H1 (cell line): ENCODE measurements around the gene CDCA4.

Experiments
- POLR2A ChIP-seq, 2 experiments: IDR thresholded peaks; 1 replicate in 1 of 2; 2 replicates in 1 of 2; pipeline ENCODE4 v1.6.1; 2011; ENCODE audit warnings: low read depth in 2 of 2, low read length in 2 of 2, mild to moderate bottlenecking in 2 of 2; ENCODE audit errors: control extremely low read depth in 1 of 2
- TAF1 ChIP-seq: IDR thresholded peaks from 2 replicates; pipeline ENCODE4 v1.6.1; 2011; ENCODE audit warnings: mild to moderate bottlenecking, low read depth, low read length
- TF ChIP-seq, protein P1 (sequence below), 3 experiments: IDR thresholded peaks; 1 replicate in 2 of 3; 2 replicates in 1 of 3; pipeline versions ENCODE4 v1.5.1 to v1.6.1; 2011; ENCODE audit warnings: low read length in 3 of 3, mild to moderate bottlenecking in 3 of 3, inconsistent platforms in 2 of 3, low read depth in 1 of 3, moderate library complexity in 1 of 3; ENCODE audit not compliant: insufficient read depth in 1 of 3; ENCODE audit errors: control extremely low read depth in 1 of 3

DNA sequence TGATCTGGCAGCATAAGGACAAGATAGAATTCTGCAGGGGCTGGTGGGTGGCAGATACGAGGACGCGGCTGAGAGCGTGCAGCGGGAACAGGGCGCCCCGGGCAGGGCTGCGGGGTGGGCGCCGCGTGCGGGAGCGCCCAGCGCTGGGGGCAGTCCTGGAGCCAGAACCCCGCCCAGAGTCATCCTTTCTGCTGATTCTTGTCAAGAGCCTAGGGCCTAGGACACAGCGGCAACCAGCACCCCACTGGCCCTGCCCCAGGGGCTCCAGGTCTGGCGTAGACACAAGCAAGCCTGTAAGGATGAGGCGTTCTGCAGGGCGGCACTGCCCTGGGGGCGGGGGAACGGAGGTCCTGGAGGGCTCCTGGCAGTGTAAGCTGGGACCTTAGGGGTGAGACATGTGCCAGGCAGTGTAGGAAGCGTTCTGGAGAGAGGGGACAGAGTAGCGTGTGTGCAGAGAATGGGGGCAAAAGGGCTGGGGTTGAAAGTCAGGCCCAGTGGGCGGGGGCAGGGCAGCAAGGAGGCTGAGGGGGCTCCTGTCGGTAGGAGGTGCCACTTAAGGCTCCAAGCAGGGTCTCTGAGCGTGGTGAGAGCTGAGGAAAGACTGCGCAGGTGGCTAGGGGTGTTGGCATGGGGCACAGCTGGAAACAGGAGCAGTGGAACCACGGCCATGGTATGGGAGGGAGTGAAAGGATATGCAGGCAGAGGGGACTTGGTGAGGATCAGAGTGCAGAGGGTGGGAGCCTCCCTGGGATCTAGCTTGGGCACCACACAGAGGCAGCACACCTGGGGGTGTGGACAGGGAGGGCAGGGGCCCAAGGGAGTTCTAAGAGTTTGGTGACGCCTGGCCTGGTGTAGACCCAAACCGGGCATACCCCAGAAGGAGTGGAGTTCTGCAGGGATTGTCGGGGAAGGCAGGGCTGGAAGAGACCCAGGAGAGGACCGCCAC lies 41.9 kb downstream of the CDCA4 start:
- TF ChIP-seq POLR2A (IDR thresholded peaks at IDR 0.05; ENCODE audit: control extremely low read depth in 1 of 2, low read depth in 2 of 2, low read length in 2 of 2) (no peak), TAF1 (no peak)
- TF ChIP-seq, protein P1, sequence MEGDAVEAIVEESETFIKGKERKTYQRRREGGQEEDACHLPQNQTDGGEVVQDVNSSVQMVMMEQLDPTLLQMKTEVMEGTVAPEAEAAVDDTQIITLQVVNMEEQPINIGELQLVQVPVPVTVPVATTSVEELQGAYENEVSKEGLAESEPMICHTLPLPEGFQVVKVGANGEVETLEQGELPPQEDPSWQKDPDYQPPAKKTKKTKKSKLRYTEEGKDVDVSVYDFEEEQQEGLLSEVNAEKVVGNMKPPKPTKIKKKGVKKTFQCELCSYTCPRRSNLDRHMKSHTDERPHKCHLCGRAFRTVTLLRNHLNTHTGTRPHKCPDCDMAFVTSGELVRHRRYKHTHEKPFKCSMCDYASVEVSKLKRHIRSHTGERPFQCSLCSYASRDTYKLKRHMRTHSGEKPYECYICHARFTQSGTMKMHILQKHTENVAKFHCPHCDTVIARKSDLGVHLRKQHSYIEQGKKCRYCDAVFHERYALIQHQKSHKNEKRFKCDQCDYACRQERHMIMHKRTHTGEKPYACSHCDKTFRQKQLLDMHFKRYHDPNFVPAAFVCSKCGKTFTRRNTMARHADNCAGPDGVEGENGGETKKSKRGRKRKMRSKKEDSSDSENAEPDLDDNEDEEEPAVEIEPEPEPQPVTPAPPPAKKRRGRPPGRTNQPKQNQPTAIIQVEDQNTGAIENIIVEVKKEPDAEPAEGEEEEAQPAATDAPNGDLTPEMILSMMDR (IDR thresholded peaks at IDR 0.05; ENCODE audit: control extremely low read depth in 1 of 3, insufficient read depth in 1 of 3, low read depth in 1 of 3, low read length in 3 of 3), result no peak
